ENCODE results near the gene CLSTN2. TPM values are rescaled to one million over a fixed set of nuclear protein-coding genes. Genes with fewer than 3 reads are reported as not detected.

The CLSTN2 gene
- total and polyA plus RNA-seq, 4 donors = 0.09 to 2.2 (median 0.55) TPM

- no peak for TF ChIP-seq CTCF (IDR thresholded peaks at IDR 0.05; ENCODE audit: low read depth, low read length, missing input control)
These were observed 80.0 kb downstream of the CLSTN2 start (continued) for GRCh38 chr3:140014831-140015495.

- WGBS = 91% methylated on average over 3 of the region's 3 CpGs
- no peak for DNase-seq (ENCODE audit: low spot score)
- H3K4me3 ChIP-seq (ENCODE audit: low read depth in 1 of 3, low read length in 3 of 3) = no peak overlapping the region
- no peaks in the 10 kb centered on the region for H3K4me1 ChIP-seq (ENCODE audit: control insufficient read depth in 4 of 4, insufficient read depth in 4 of 4, low read length in 3 of 4)
- no peaks in the 10 kb centered on the region for H3K36me3 ChIP-seq (ENCODE audit: control insufficient read depth in 4 of 4, insufficient read depth in 3 of 4, low read depth in 1 of 4, low read length in 3 of 4)
- H3K27ac ChIP-seq (ENCODE audit: low read depth in 1 of 2, low read length in 2 of 2) = no peak overlapping the region
- TF ChIP-seq SP1 (IDR thresholded peaks at IDR 0.05) (no peak), RXRA (IDR thresholded peaks at IDR 0.05) (no peak), GABPA (IDR thresholded peaks at IDR 0.05 in 1 of 2, conservative IDR thresholded peaks at IDR 0.05 in 1 of 2) (no peak), YY1 (IDR thresholded peaks at IDR 0.05) (no peak), CTCF (IDR thresholded peaks at IDR 0.05; ENCODE audit: low read depth, low read length, missing input control) (no peak), HNF4A (conservative IDR thresholded peaks at IDR 0.05) (no peak), MAX (IDR thresholded peaks at IDR 0.05) (no peak), FOXA1 (IDR thresholded peaks at IDR 0.05) (no peak), NR2F2 (IDR thresholded peaks at IDR 0.05) (no peak), ZBTB33 (IDR thresholded peaks at IDR 0.05) (no peak), TAF1 (conservative IDR thresholded peaks at IDR 0.05) (no peak), ATF3 (IDR thresholded peaks at IDR 0.05) (no peak), JUND (IDR thresholded peaks at IDR 0.05) (no peak), RAD21 (IDR thresholded peaks at IDR 0.05) (no peak), REST (IDR thresholded peaks at IDR 0.05) (no peak), FOXA2 (IDR thresholded peaks at IDR 0.05) (no peak), EGR1 (IDR thresholded peaks at IDR 0.05; ENCODE audit: low read depth in 2 of 2) (no peak), HNF4G (IDR thresholded peaks at IDR 0.05) (no peak)
- H3K9me3 ChIP-seq (ENCODE audit: control insufficient read depth in 4 of 4, low read length in 3 of 4) = no peaks in the 10 kb centered on the region
- H3K27me3 ChIP-seq (ENCODE audit: control insufficient read depth in 4 of 4, insufficient read depth in 4 of 4, low read length in 3 of 4) = no peaks in the 10 kb centered on the region
- H3K9ac ChIP-seq (ENCODE audit: low read depth in 1 of 2, low read length in 2 of 2) = no peak overlapping the region
These were observed 80.8 kb downstream of the CLSTN2 start for GRCh38 chr3:140015741-140016140.
